ENCODE measurements around the gene MYO7A.

Gene MYO7A

DNA sequence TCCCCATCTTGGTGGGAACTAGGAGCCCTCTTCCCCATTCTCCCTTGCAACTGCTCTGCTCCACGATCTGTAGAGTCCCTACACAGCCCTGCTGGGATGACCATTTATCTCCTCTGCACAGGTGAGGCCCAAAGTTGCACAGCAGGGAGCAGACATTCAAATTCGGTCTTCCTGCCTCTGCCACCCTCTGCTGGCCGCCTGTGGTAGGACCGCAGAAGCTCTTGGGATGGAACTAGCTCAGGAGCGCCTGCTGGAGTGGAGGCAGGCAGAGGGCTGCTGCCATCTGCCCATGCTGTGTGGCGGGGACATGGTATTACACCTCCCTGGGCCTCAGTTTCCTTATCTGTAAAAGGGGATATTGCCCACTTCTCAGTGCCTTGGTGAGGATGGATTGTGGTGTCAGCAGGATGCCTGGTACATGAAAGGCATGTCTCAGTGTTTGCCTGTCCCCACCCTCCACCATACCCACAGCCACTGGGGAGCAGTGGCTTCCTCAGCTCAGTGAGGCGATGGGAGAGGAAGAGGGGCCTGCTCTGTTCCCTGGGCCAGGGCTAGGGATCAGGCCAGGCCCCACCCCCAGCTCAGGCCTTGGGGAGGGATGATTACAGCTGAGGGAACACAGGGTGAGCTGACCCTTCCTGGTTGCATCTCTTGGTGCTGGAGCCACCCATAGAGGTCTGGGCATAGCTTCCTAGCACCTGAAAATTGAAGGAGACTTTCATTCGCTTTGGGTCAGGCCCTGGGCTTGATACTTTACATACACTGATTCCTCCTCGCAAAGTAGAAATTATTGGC is 36.7 kb upstream of the MYO7A start:
- no peak overlapping the region for H3K14ac ChIP-seq (ENCODE audit: low read length)
- no peaks in the 10 kb centered on the region for H3K9me3 ChIP-seq (replicated peaks in 1 of 2; ENCODE audit: control insufficient read depth in 2 of 2, insufficient read depth in 1 of 2, low read depth in 1 of 2, low read length in 2 of 2)
- no peak overlapping the region for H2BK5ac ChIP-seq (ENCODE audit: low read length)
- no peak overlapping the region for H2AFZ ChIP-seq (ENCODE audit: low read length)
- H3K4me3 ChIP-seq (ENCODE audit: low read length in 2 of 2), result no peak overlapping the region
- no peak overlapping the region for H3K27ac ChIP-seq (replicated peaks; ENCODE audit: low read length)
- H3K79me1 ChIP-seq (ENCODE audit: low read depth, low read length), result no peaks in the 10 kb centered on the region
- no peak overlapping the region for H3K9ac ChIP-seq (ENCODE audit: low read depth, low read length, poor library complexity)
- H3K27me3 ChIP-seq (ENCODE audit: control insufficient read depth in 3 of 3, insufficient read depth in 3 of 3, low read depth in 1 of 3, low read length in 3 of 3), result no peaks in the 10 kb centered on the region
- peak overlapping the region; percentile 26 for H3K23ac ChIP-seq (ENCODE audit: low read depth, low read length, poor library complexity)
- peaks cover 2 to 9% of the 10 kb centered on the region in 2 donors for H3K4me1 ChIP-seq (ENCODE audit: control insufficient read depth in 2 of 2, insufficient read depth in 1 of 2, low read depth in 1 of 2, low read length in 2 of 2)
- H2BK120ac ChIP-seq (ENCODE audit: low read depth, low read length), result no peak overlapping the region
- H3K4me2 ChIP-seq (ENCODE audit: insufficient read depth, low read length, poor library complexity, severe bottlenecking), result no peak overlapping the region
- no peak overlapping the region for H2BK15ac ChIP-seq (ENCODE audit: low read length)
- peaks cover 2 to 81% of the 10 kb centered on the region in 2 donors for H3K36me3 ChIP-seq (replicated peaks in 1 of 2; ENCODE audit: control insufficient read depth in 2 of 2, insufficient read depth in 2 of 2, low read length in 2 of 2)
- no CpG with 5 or more reads among the region's 9 CpGs for WGBS, 2 donors (ENCODE audit: extremely low coverage in 2 of 2, insufficient read length in 2 of 2, insufficient replicate concordance in 1 of 2)
- H3K18ac ChIP-seq (ENCODE audit: low read length), result peak overlapping the region; percentile 72
- H3K4ac ChIP-seq (ENCODE audit: low read length), result no peak overlapping the region
- no peak overlapping the region for H4K8ac ChIP-seq (ENCODE audit: low read depth, low read length)
- H2AK5ac ChIP-seq (ENCODE audit: low read depth, low read length), result peak overlapping the region; percentile 93
- DNase-seq (ENCODE audit: low spot score), result peak; percentile 61
- H2BK12ac ChIP-seq (ENCODE audit: low read length), result no peak overlapping the region
- no peak overlapping the region for H4K91ac ChIP-seq (ENCODE audit: low read depth, low read length, poor library complexity)

DNA sequence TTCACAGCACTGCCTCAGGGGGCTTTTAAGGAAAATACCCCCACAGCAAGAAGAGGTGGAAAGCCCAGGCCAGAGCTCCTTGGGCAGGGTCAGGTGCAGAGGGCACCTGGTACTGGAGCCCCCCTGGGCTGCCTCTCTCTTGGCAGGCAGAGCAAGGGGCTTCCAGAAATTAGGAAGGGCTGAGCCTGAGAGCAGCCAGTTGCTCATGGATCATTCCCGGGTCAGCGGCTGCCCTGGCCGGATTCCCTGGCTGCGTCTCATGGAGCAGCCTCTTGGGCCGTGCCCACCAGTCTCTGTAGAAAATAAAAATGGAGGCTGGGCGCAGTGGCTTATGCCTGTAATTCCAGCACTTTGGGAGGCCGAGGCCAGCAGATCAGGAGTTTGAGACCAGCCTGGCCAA is 35.7 kb upstream of the MYO7A start:
- no peak overlapping the region for H2BK12ac ChIP-seq (ENCODE audit: low read length)
- H2BK120ac ChIP-seq (ENCODE audit: low read depth, low read length), result no peak overlapping the region
- no peaks in the 10 kb centered on the region for H3K9me3 ChIP-seq (replicated peaks in 1 of 2; ENCODE audit: control insufficient read depth in 2 of 2, insufficient read depth in 1 of 2, low read depth in 1 of 2, low read length in 2 of 2)
- no peak overlapping the region for H3K4me3 ChIP-seq (ENCODE audit: low read length in 2 of 2)
- peaks cover 0 to 7% of the 10 kb centered on the region in 2 donors for H3K4me1 ChIP-seq (ENCODE audit: control insufficient read depth in 2 of 2, insufficient read depth in 1 of 2, low read depth in 1 of 2, low read length in 2 of 2)
- H3K27me3 ChIP-seq (ENCODE audit: control insufficient read depth in 3 of 3, insufficient read depth in 3 of 3, low read depth in 1 of 3, low read length in 3 of 3), result no peaks in the 10 kb centered on the region
- H2AFZ ChIP-seq (ENCODE audit: low read length), result no peak overlapping the region
- H2BK5ac ChIP-seq (ENCODE audit: low read length), result no peak overlapping the region
- H3K4ac ChIP-seq (ENCODE audit: low read length), result no peak overlapping the region
- no peak overlapping the region for H3K23ac ChIP-seq (ENCODE audit: low read depth, low read length, poor library complexity)
- no peaks in the 10 kb centered on the region for H3K79me1 ChIP-seq (ENCODE audit: low read depth, low read length)
- no CpG with 5 or more reads among the region's 7 CpGs for WGBS, 2 donors (ENCODE audit: extremely low coverage in 2 of 2, insufficient read length in 2 of 2, insufficient replicate concordance in 1 of 2)
- no peak overlapping the region for H3K4me2 ChIP-seq (ENCODE audit: insufficient read depth, low read length, poor library complexity, severe bottlenecking)
- no peak overlapping the region for H3K18ac ChIP-seq (ENCODE audit: low read length)
- no peak overlapping the region for H4K8ac ChIP-seq (ENCODE audit: low read depth, low read length)
- peaks cover 2 to 71% of the 10 kb centered on the region in 2 donors for H3K36me3 ChIP-seq (replicated peaks in 1 of 2; ENCODE audit: control insufficient read depth in 2 of 2, insufficient read depth in 2 of 2, low read length in 2 of 2)
- no peak overlapping the region for H2BK15ac ChIP-seq (ENCODE audit: low read length)
- no peak overlapping the region for H3K14ac ChIP-seq (ENCODE audit: low read length)
- no peak overlapping the region for H2AK5ac ChIP-seq (ENCODE audit: low read depth, low read length)
- no peak overlapping the region for H3K9ac ChIP-seq (ENCODE audit: low read depth, low read length, poor library complexity)
- H3K27ac ChIP-seq (replicated peaks; ENCODE audit: low read length), result no peak overlapping the region
- no peak for DNase-seq (ENCODE audit: low spot score)
- H4K91ac ChIP-seq (ENCODE audit: low read depth, low read length, poor library complexity), result no peak overlapping the region

DNA sequence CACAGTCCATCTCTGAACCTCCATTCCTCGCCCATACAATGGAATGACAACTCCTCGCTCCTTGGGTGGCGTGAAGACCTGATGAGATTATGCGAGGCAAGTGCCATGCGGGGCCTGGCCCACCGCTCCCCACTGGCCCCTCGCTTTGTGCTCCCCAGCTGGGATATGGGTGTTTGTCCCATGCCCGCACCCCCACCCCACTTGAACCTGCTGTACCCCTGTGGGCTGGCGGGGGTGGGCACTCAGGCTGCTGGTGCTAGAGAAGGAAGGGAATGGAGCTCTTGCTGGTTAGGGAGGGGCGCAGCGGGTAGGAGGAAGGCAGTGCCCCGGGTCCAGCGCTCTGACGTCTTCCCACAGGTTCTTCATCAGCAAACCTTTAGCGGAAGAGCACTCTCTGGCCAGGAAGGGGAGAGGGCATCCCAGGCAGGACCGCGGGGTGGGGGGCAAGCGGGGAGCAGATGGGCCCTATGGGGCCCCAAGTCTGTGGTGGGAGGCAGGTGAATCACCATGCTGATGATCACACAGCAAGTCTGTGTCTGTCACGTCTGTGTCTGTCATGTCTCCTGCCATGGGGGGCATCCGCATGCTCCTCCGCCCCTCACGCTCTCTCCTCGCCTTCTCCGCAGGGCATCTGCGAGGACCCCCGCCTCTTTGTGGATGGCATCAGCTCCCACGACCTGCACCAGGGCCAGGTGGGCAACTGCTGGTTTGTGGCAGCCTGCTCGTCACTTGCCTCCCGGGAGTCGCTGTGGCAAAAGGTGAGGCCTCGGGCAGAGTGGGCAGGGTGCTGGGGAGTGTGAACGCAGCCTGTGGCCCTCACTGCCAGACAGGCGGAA is 34.8 kb upstream of the MYO7A start:
- Histone ChIP-seq H2BK120ac (ENCODE audit: low read depth, low read length) (no peak overlapping the region), H3K4me1 (ENCODE audit: control insufficient read depth in 2 of 2, insufficient read depth in 1 of 2, low read depth in 1 of 2, low read length in 2 of 2) (peaks cover 0 to 7% of the 10 kb centered on the region in 2 donors), H3K27ac (replicated peaks; ENCODE audit: low read length) (no peak overlapping the region), H2BK15ac (ENCODE audit: low read length) (no peak overlapping the region), H3K18ac (ENCODE audit: low read length) (peak overlapping the region; percentile 71), H3K4me2 (ENCODE audit: insufficient read depth, low read length, poor library complexity, severe bottlenecking) (no peak overlapping the region), H3K14ac (ENCODE audit: low read length) (peak overlapping the region; percentile 56), H4K91ac (ENCODE audit: low read depth, low read length, poor library complexity) (no peak overlapping the region), H2BK5ac (ENCODE audit: low read length) (no peak overlapping the region), H3K9me3 (replicated peaks in 1 of 2; ENCODE audit: control insufficient read depth in 2 of 2, insufficient read depth in 1 of 2, low read depth in 1 of 2, low read length in 2 of 2) (no peaks in the 10 kb centered on the region), H3K4ac (ENCODE audit: low read length) (no peak overlapping the region), H4K8ac (ENCODE audit: low read depth, low read length) (no peak overlapping the region), H3K23ac (ENCODE audit: low read depth, low read length, poor library complexity) (peak overlapping the region; percentile 55), H2BK12ac (ENCODE audit: low read length) (peak overlapping the region; percentile 3), H2AK5ac (ENCODE audit: low read depth, low read length) (peak overlapping the region; percentile 28), H3K27me3 (ENCODE audit: control insufficient read depth in 3 of 3, insufficient read depth in 3 of 3, low read depth in 1 of 3, low read length in 3 of 3) (no peaks in the 10 kb centered on the region), H2AFZ (ENCODE audit: low read length) (no peak overlapping the region), H3K9ac (ENCODE audit: low read depth, low read length, poor library complexity) (no peak overlapping the region), H3K79me1 (ENCODE audit: low read depth, low read length) (no peaks in the 10 kb centered on the region), H3K4me3 (ENCODE audit: low read length in 2 of 2) (peak overlapping the region in 1 of 2 donors; percentile 30), H3K36me3 (replicated peaks in 1 of 2; ENCODE audit: control insufficient read depth in 2 of 2, insufficient read depth in 2 of 2, low read length in 2 of 2) (peaks cover 2 to 62% of the 10 kb centered on the region in 2 donors)
- DNase-seq (ENCODE audit: low spot score), result no peak
- WGBS, 2 donors (ENCODE audit: extremely low coverage in 2 of 2, insufficient read length in 2 of 2, insufficient replicate concordance in 1 of 2), result no CpG with 5 or more reads among the region's 33 CpGs
